VCaP (cell line): Measurements from ENCODE around the gene UBA3.

Source experiments
- H3K27ac ChIP-seq: fragments of 450-650 bp; 2 replicates; pipeline ENCODE4 v1.5.1; 2017
- CTCF ChIP-seq: fragments of 450-650 bp; conservative IDR thresholded peaks from 2 replicates; pipeline ENCODE4 v1.5.1; 2017; ENCODE audit warnings: mild to moderate bottlenecking, moderate library complexity

The UBA3 gene

GRCh38 chr3:69031635-69032034 is 48.5 kb downstream of the UBA3 start:
- TF ChIP-seq CTCF, result no peak
- H3K27ac ChIP-seq, result no peak overlapping the region

- no peak for TF ChIP-seq CTCF
- H3K27ac ChIP-seq, result no peak overlapping the region
These were observed 59.3 kb downstream of the UBA3 start for GRCh38 chr3:69020857-69021256.

- no peak overlapping the region for H3K27ac ChIP-seq
- TF ChIP-seq CTCF, result peak; percentile 78
These were observed 59.7 kb downstream of the UBA3 start for GRCh38 chr3:69020424-69020823.

- no peak overlapping the region for H3K27ac ChIP-seq
- no peak for TF ChIP-seq CTCF
These were observed 63.3 kb downstream of the UBA3 start for GRCh38 chr3:69016901-69017300.

GRCh38 chr3:69016102-69016501 is 64.1 kb downstream of the UBA3 start:
- no peak overlapping the region for H3K27ac ChIP-seq
- TF ChIP-seq CTCF, result no peak

GRCh38 chr3:69014022-69014580 is 66.1 kb downstream of the UBA3 start:
- H3K27ac ChIP-seq, result peak overlapping the region; percentile 93
- no peak for TF ChIP-seq CTCF

GRCh38 chr3:69013253-69014021 is 66.7 kb downstream of the UBA3 start, which contains the start of gene EOGT:
Gene EOGT, minus strand, starts transcription at chr3:69013684. Its CDS starts 3,838 bp downstream, at chr3:69009846.
- TF ChIP-seq CTCF, result peak; percentile 78
- peak within 1 kb of the TSS; percentile 93 for H3K27ac ChIP-seq
